Ascending aorta (tissue), 2 donors: ENCODE data around the gene MBNL2. TPM values are rescaled to one million over a fixed set of nuclear protein-coding genes. Genes with fewer than 3 reads are reported as not detected.
"Not testable (repeated sequence)": the region's sequence is repeated elsewhere in the genome, so short reads cannot be mapped to it uniquely, and the experiment has no call there.

Source experiments
- DNase-seq, 2 donors: peaks; one replicate each; pipeline ENCODE4 v3.0.0-alpha.2; 2019; ENCODE audit warnings: low spot score in 2 of 2
- H3K27ac ChIP-seq, 2 donors: fragments of 200-600 bp; sonication (generic); one replicate each; pipeline ENCODE4 v1.5.1; 2016 to 2017; ENCODE audit warnings: mild to moderate bottlenecking in 1 of 2
- H3K27me3 ChIP-seq: fragments of 200-600 bp; sonication (generic); one replicate; pipeline ENCODE4 v1.5.1; 2017
- H3K36me3 ChIP-seq, 2 donors: fragments of 200-600 bp; sonication (generic); one replicate each; pipeline ENCODE4 v1.5.1; 2016
- H3K4me1 ChIP-seq, 2 donors: fragments of 200-600 bp; sonication (generic); one replicate each; pipeline ENCODE4 v1.5.1; 2016 to 2017; ENCODE audit warnings: mild to moderate bottlenecking in 1 of 2
- H3K4me3 ChIP-seq, 2 donors: fragments of 200-600 bp; sonication (generic); one replicate each; pipeline ENCODE4 v1.5.1; 2016 to 2017; ENCODE audit warnings: mild to moderate bottlenecking in 1 of 2
- H3K9me3 ChIP-seq, 2 donors: fragments of 200-600 bp; sonication (generic); one replicate each; pipeline ENCODE4 v1.5.1; 2016
- intact Hi-C: fragments of 100-400 bp; cut with DNase I; formaldehyde crosslinking; loops from one replicate; pipeline ENCODE4 v1.15.1; 2023
- total RNA-seq: library from RNA; depleted of rRNA; stranded (reverse); fragments of >200 nt; gene quantifications from one replicate; pipeline ENCODE4 v1.1.0, GENCODE V29; 2016
- TF ChIP-seq, protein P1 (sequence below), 3 experiments: fragments of 200-600 bp in 2 of 3; fragments of 450-650 bp in 1 of 3; sonication (generic) in 2 of 3; IDR thresholded peaks; one replicate each; pipeline ENCODE4 v1.5.1; 2016 to 2019; ENCODE audit warnings: antibody characterized with exemption in 3 of 3, mild to moderate bottlenecking in 1 of 3, moderate library complexity in 1 of 3

MBNL2 gene
- total RNA-seq, 1 donor from 2014 or later, result 38.7 TPM

DNA sequence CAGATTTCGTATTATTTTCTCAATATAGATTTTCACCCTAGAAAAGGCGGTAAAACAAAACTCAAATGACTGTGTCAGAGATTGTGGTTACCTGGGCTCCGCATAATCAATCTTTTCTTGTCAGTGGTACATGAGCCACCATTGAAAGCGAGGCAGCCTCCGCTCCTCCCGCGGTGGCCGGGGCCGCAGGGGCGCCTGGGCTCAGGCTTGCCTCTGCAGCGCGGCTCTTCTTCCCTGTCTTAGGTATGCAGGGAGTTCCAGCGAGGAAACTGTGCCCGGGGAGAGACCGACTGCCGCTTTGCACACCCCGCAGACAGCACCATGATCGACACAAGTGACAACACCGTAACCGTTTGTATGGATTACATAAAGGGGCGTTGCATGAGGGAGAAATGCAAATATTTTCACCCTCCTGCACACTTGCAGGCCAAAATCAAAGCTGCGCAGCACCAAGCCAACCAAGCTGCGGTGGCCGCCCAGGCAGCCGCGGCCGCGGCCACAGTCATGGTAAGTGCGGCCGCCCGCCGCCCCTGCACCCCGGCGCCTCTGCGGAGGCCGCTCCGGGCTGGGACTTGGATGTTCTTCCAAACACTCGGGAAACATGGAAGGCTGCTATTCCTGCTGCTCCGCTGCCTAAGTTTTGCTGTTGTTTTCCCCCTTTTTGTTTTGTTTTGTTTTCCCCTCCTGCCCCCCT lies 124.6 kb downstream of the MBNL2 start:
- H3K27me3 ChIP-seq, result no peaks in the 10 kb centered on the region
- peaks cover 18 to 66% of the 10 kb centered on the region in 2 donors for H3K36me3 ChIP-seq
- peaks cover 0 to 15% of the 10 kb centered on the region in 2 donors for H3K9me3 ChIP-seq
- peaks cover 0 to 6% of the 10 kb centered on the region in 2 donors for H3K4me1 ChIP-seq
- H3K27ac ChIP-seq, result no peak overlapping the region
- intact Hi-C loops, result no loop called here
- no peak for DNase-seq
- TF ChIP-seq, protein P1, sequence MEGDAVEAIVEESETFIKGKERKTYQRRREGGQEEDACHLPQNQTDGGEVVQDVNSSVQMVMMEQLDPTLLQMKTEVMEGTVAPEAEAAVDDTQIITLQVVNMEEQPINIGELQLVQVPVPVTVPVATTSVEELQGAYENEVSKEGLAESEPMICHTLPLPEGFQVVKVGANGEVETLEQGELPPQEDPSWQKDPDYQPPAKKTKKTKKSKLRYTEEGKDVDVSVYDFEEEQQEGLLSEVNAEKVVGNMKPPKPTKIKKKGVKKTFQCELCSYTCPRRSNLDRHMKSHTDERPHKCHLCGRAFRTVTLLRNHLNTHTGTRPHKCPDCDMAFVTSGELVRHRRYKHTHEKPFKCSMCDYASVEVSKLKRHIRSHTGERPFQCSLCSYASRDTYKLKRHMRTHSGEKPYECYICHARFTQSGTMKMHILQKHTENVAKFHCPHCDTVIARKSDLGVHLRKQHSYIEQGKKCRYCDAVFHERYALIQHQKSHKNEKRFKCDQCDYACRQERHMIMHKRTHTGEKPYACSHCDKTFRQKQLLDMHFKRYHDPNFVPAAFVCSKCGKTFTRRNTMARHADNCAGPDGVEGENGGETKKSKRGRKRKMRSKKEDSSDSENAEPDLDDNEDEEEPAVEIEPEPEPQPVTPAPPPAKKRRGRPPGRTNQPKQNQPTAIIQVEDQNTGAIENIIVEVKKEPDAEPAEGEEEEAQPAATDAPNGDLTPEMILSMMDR (IDR thresholded peaks at IDR 0.05), result no peak
- H3K4me3 ChIP-seq, result no peak overlapping the region

DNA sequence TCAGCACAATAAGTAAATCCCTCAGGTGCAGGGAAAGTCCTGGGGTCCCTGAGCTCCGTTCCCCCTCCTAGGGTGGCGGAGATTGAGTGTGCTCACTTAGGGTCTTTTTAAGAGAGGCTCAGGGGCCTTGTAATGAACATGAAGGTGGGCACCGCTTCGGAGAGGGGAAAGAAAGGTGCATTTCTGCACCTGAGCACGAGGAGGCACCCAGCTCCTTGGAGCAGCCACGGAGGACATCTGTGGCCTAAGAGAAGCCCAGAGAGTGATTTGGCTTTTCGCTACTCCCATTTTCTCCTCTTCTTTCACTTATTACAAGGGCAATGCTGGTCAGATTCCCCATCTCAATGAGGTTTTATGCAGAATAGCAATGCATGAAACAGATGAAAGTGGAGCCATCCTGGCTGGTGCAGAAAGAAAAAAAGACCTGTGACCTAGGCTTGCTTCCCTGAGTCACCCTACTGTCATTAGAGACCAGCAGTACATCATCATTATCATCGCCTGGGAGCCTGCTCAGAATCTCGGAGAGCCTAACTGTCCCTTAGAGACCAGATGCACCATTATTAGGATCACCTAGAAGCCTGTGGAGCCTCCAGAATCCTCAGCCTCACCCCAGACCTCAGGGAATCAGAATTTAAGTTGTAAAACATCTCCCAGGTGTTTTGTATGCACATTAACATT lies 125.3 kb downstream of the MBNL2 start:
- peaks cover 18 to 67% of the 10 kb centered on the region in 2 donors for H3K36me3 ChIP-seq
- peaks cover 0 to 15% of the 10 kb centered on the region in 2 donors for H3K9me3 ChIP-seq
- H3K4me1 ChIP-seq, result peaks cover 0 to 10% of the 10 kb centered on the region in 2 donors
- no peak overlapping the region for H3K4me3 ChIP-seq
- no peaks in the 10 kb centered on the region for H3K27me3 ChIP-seq
- DNase-seq, result no peak
- no peak overlapping the region for H3K27ac ChIP-seq
- intact Hi-C loops, result no loop called here
- TF ChIP-seq, protein P1 (IDR thresholded peaks at IDR 0.05), result no peak

DNA sequence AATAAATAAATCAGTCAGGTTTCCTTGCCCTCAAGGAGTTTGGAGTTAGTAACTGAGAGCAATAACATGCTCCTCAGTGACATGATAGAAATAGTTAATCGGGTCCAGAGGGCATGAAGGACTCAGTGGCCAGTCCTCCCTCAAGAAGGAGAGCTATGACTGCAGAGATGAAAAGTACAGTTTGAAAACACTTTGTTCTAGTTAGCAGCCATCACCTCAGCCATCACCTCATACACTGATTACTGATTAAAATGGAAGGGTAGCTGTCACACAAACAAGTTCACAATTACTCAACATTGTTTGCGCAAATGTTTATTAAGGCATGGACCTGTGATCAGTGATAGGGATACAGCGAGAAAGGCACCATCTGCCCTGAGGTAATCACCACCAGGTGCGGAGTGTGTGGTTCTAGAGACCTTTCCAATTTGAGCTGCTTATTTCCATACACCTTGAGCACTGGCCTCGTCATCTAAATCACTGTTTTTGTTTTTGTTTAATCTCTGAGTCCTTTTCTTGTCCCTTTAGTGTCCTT lies 126.5 kb downstream of the MBNL2 start:
- intact Hi-C loops, result no loop called here

DNA sequence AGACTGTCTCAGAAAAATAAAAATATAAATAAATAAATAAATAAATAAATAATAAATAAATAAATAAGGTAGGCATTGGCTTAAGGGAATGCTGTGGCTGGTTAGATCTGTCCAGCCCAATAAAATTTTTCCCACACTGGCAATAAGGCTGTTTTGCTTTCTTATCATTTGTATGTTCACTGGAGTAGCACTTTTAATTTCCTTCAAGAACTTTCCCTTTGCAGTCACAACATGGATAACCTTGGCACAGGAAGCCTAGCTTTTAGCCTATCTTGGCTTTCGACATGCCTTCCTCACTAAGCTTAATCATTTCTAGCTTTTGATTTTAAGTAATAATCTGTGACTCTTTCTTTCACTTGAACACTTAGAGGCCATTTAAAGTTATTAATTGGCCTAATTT lies 129.9 kb downstream of the MBNL2 start:
- H3K27me3 ChIP-seq, H3K4me3 ChIP-seq, DNase-seq, intact Hi-C loops: not testable (repeated sequence)
- Histone ChIP-seq H3K4me1 (peaks cover 0 to 15% of the 10 kb centered on the region in 2 donors), H3K36me3 (peaks cover 11 to 48% of the 10 kb centered on the region in 2 donors), H3K27ac (peak overlapping the region in 1 of 2 donors; percentile 6), H3K9me3 (peaks cover 0 to 15% of the 10 kb centered on the region in 2 donors)

More for the DNA sequence above, 126.5 kb downstream of the MBNL2 start:
- Histone ChIP-seq H3K4me1 (peaks cover 0 to 11% of the 10 kb centered on the region in 2 donors), H3K27ac (no peak overlapping the region), H3K27me3 (no peaks in the 10 kb centered on the region), H3K4me3 (no peak overlapping the region), H3K36me3 (peaks cover 14 to 61% of the 10 kb centered on the region in 2 donors), H3K9me3 (peaks cover 0 to 15% of the 10 kb centered on the region in 2 donors)
- TF ChIP-seq, protein P1 (IDR thresholded peaks at IDR 0.05), result no peak
- DNase-seq, result no peak

DNA sequence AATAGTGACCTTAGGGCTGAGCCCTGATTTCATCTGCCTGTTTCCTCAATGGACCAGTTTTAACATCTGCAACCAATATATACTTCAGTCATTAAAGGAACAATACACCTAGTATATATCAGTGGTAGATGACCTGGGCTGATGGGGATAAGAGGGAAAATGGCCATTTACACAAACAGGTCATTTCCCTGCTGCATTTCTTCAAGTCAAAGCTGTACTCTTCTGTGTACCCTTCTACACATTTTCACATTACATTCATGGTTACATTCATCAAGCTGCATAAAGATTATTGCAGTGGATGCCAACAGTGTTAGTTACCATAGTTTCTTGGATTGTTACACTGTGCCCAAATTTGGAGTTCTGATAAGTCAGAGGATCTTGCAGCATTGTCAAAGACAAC lies 130.7 kb downstream of the MBNL2 start:
- peaks cover 0 to 15% of the 10 kb centered on the region in 2 donors for H3K9me3 ChIP-seq
- no peak for DNase-seq
- peaks cover 10 to 44% of the 10 kb centered on the region in 2 donors for H3K36me3 ChIP-seq
- TF ChIP-seq, protein P1 (IDR thresholded peaks at IDR 0.05), result no peak
- H3K4me3 ChIP-seq, result no peak overlapping the region
- peaks cover 0 to 15% of the 10 kb centered on the region in 2 donors for H3K4me1 ChIP-seq
- intact Hi-C loops, result no loop called here
- H3K27me3 ChIP-seq, result no peaks in the 10 kb centered on the region
- H3K27ac ChIP-seq, result peak overlapping the region; percentile 45 to 52
